Diencephalon (tissue), 1 donor: ENCODE results near the gene CCM2L. TPM values are rescaled to one million over a fixed set of nuclear protein-coding genes. Genes with fewer than 3 reads are reported as not detected.

Experiments used
- small RNA-seq: library from RNA; depleted of rRNA; stranded (forward); fragments of <200 nt; gene quantifications from one replicate; pipeline ENCODE3, GENCODE V24; 2014
- total RNA-seq: library from RNA; depleted of rRNA; stranded (reverse); fragments of >200 nt; gene quantifications from one replicate; pipeline ENCODE4 v1.2.3, GENCODE V29; 2014

The CCM2L gene
- 3.7 TPM for total RNA-seq

GRCh38 chr20:32010101-32010500 is at the start of gene CCM2L:
Gene CCM2L, plus strand, starts transcription at chr20:32010438. Its CDS starts 17 bp downstream, at chr20:32010455.

GRCh38 chr20:31967830-31968249 is 42.4 kb upstream of the CCM2L start, which contains the start of gene XKR7:
Gene XKR7, plus strand, starts transcription at chr20:31968151. Its CDS starts 25 bp downstream, at chr20:31968176.

GRCh38 chr20:32052090-32052777 is 42.0 kb downstream of the CCM2L start, which contains the start of gene HCK:
Gene HCK, plus strand, starts transcription at chr20:32052242.

Small RNAs within 50 kb of the gene (small RNA-seq; reads per million reads assigned to genes)
- 0.18 reads per million for gene RNA5SP481
- not detected for gene RNA5SP482

Other genes starting within 250 kb of the CCM2L start
- gene MYLK2, start 191.1 kb upstream of the CCM2L start, total RNA-seq = 1.6 TPM
- gene FOXS1, start 164.8 kb upstream of the CCM2L start, total RNA-seq = 1.4 TPM
- gene DUSP15, start 139.9 kb upstream of the CCM2L start, total RNA-seq = 12.5 TPM
- gene TTLL9, start 139.8 kb upstream of the CCM2L start, total RNA-seq = 7.4 TPM
- gene PDRG1, start 58.4 kb upstream of the CCM2L start, total RNA-seq = 10.4 TPM
- gene XKR7, start 42.3 kb upstream of the CCM2L start, total RNA-seq = 10.1 TPM
- gene HCK, start 41.8 kb downstream of the CCM2L start, total RNA-seq = 5.1 TPM
- 25.4 TPM for gene TM9SF4, start 99.3 kb downstream of the CCM2L start, total RNA-seq
- 1.8 TPM for gene PLAGL2, start 197.3 kb downstream of the CCM2L start, total RNA-seq
- gene POFUT1, start 197.4 kb downstream of the CCM2L start, total RNA-seq = 16.6 TPM